A673 (cell line): ENCODE results near the gene BIRC5. TPM values are rescaled to one million over a fixed set of nuclear protein-coding genes. Genes with fewer than 3 reads are reported as not detected.

ENCODE experiments used
- BruUV-seq: library from RNA; stranded (reverse); fragments of 400-500 nt; replicated peaks from 2 replicates; lab custom pipeline; 2021; lab: Mats Ljungman, UMichigan
- CTCF ChIA-PET: fragments of 300-600 bp; sonication (Branson Sonifier 250); formaldehyde crosslinking; loops from one replicate; lab custom pipeline; 2022; ENCODE audit warnings: antibody characterized with exemption; lab: Charles Lee
- POLR2A ChIA-PET: fragments of 300-600 bp; sonication (Branson Sonifier 250); formaldehyde crosslinking; loops from one replicate; lab custom pipeline; 2022; ENCODE audit warnings: antibody characterized with exemption; ENCODE audit not compliant: low non-redundant PET; lab: Charles Lee
- DNase-seq: peaks from one replicate; pipeline ENCODE4 v3.0.0-alpha.2; 2015; ENCODE audit warnings: low spot score
- H3K27ac ChIP-seq: fragments of 200-600 bp; sonication (generic); 2 replicates; pipeline ENCODE4 v1.5.1; 2016; ENCODE audit warnings: mixed run types, low read depth, mild to moderate bottlenecking, mixed read lengths, antibody characterized with exemption, low read length; ENCODE audit not compliant: poor library complexity, severe bottlenecking
- H3K27me3 ChIP-seq: fragments of 200-600 bp; sonication (generic); replicated peaks from 2 replicates; pipeline ENCODE4 v1.6.1; 2017; ENCODE audit warnings: mixed run types, low read depth, mild to moderate bottlenecking, mixed read lengths, antibody characterized with exemption, low read length; ENCODE audit not compliant: insufficient read depth, poor library complexity
- H3K36me3 ChIP-seq: fragments of 200-600 bp; sonication (generic); 2 replicates; pipeline ENCODE4 v1.6.1; 2016; ENCODE audit warnings: mixed run types, mild to moderate bottlenecking, mixed read lengths, antibody characterized with exemption, low read length; ENCODE audit not compliant: insufficient read depth, poor library complexity, severe bottlenecking
- H3K4me1 ChIP-seq: fragments of 200-600 bp; sonication (generic); 2 replicates; pipeline ENCODE4 v1.6.1; 2017; ENCODE audit warnings: mixed run types, mild to moderate bottlenecking, mixed read lengths, antibody characterized with exemption, low read length; ENCODE audit not compliant: insufficient read depth, poor library complexity, severe bottlenecking
- H3K4me3 ChIP-seq: fragments of 200-600 bp; sonication (generic); 2 replicates; pipeline ENCODE4 v1.5.1; 2016; ENCODE audit warnings: low read depth, mixed run types, mild to moderate bottlenecking, mixed read lengths, low read length; ENCODE audit not compliant: poor library complexity, severe bottlenecking
- H3K9me3 ChIP-seq: fragments of 200-600 bp; sonication (generic); 2 replicates; pipeline ENCODE4 v1.6.1; 2016; ENCODE audit warnings: mixed run types, low read depth, mild to moderate bottlenecking, mixed read lengths, antibody characterized with exemption, low read length; ENCODE audit not compliant: poor library complexity, severe bottlenecking
- EZH2 ChIP-seq: fragments of 200-600 bp; sonication (generic); IDR thresholded peaks from 2 replicates; pipeline ENCODE4 v1.6.1; 2017; ENCODE audit warnings: borderline replicate concordance, low read depth, mild to moderate bottlenecking, mixed read lengths, antibody characterized with exemption, low read length; ENCODE audit not compliant: poor library complexity, severe bottlenecking
- intact Hi-C: fragments of 100-400 bp; cut with micrococcal nuclease; formaldehyde crosslinking; loops from one replicate; pipeline ENCODE4 v1.10.0; 2022; ENCODE audit not compliant: unreplicated experiment
- total RNA-seq: library from RNA; stranded (reverse); gene quantifications from 2 replicates; pipeline ENCODE4 v1.2.3, GENCODE V29; 2021
- TF ChIP-seq, protein P1 (sequence below): fragments of 300-800, 200-600 bp; sonication (generic); conservative IDR thresholded peaks from 2 replicates; pipeline ENCODE4 v1.5.1; 2017; ENCODE audit warnings: low read depth, mild to moderate bottlenecking, antibody characterized with exemption, low read length, moderate library complexity, mixed read lengths

The BIRC5 gene
- total RNA-seq, 1 experiment from 2014 or later, result 158 TPM

DNA sequence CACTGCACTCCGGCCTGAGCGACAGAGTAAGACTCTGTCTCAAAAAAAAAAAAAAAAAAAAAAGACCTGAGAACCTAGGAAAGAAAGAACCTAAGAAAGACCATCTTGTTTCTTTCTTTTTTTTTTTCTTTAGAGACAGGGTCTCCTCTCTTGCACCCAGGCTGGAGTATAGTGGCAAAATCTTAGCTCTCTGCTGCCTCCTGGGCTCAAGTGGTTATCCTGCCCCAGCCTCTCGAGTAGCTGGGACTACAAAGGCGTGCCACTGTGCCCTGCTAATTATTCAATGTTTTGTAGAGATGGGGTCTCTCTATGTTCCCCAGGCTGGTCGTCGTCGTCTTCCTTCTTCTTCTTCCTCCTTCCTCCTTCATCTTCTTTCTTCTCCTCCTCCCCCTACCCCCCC, 7.8 kb upstream of the BIRC5 start:
- no peaks in the 10 kb centered on the region for H3K27me3 ChIP-seq
- no peak for DNase-seq
- BruUV-seq, result no TSS peak
- no peak overlapping the region for H3K27ac ChIP-seq
- no peak overlapping the region for H3K4me3 ChIP-seq
- no peaks in the 10 kb centered on the region for H3K9me3 ChIP-seq
- H3K4me1 ChIP-seq, result no peaks in the 10 kb centered on the region
- H3K36me3 ChIP-seq, result peaks cover 10% of the 10 kb centered on the region
- intact Hi-C loops, result no loop called here
- ChIA-PET POLR2A (interaction anchor here (0.7 kb wide), 1 partner anchor 15 kb away, joined by 5 read pairs; no protein-coding TSS in a partner anchor), CTCF (no interaction called here)
- TF ChIP-seq, protein P1, sequence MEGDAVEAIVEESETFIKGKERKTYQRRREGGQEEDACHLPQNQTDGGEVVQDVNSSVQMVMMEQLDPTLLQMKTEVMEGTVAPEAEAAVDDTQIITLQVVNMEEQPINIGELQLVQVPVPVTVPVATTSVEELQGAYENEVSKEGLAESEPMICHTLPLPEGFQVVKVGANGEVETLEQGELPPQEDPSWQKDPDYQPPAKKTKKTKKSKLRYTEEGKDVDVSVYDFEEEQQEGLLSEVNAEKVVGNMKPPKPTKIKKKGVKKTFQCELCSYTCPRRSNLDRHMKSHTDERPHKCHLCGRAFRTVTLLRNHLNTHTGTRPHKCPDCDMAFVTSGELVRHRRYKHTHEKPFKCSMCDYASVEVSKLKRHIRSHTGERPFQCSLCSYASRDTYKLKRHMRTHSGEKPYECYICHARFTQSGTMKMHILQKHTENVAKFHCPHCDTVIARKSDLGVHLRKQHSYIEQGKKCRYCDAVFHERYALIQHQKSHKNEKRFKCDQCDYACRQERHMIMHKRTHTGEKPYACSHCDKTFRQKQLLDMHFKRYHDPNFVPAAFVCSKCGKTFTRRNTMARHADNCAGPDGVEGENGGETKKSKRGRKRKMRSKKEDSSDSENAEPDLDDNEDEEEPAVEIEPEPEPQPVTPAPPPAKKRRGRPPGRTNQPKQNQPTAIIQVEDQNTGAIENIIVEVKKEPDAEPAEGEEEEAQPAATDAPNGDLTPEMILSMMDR, result 0 out of 2 replicates have a peak, but pooled peaks have one; percentile 13
- TF ChIP-seq EZH2, result no peak

DNA sequence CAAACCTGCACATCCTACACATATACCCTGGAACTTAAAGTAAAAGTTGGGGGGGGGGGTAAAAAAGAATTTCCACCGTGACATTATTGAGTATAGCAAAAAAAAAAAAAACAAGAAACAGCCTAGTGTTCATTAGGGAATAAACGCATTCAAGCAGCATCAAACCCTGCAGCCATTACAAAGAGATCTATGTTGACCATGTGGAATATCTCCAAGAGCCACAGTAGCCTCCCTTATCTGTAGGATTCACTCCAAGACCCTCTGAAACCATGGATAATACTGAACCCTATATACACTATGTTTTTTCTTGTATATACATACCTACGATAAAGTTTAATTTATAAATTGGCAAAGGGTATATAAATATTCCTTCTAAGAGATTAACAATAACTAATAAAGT, 5.6 kb upstream of the BIRC5 start:
- CTCF ChIA-PET, result no interaction called here

GRCh38 chr17:78210111-78210510, 3.9 kb upstream of the BIRC5 start:
- CTCF ChIA-PET, result no interaction called here
- Histone ChIP-seq H3K9me3 (no peaks in the 10 kb centered on the region), H3K4me1 (no peaks in the 10 kb centered on the region), H3K4me3 (no peak overlapping the region), H3K27ac (no peak overlapping the region), H3K36me3 (peaks cover 4% of the 10 kb centered on the region), H3K27me3 (no peaks in the 10 kb centered on the region)
- no peak for DNase-seq
- intact Hi-C loops, result no loop called here
- no TSS peak for BruUV-seq
- POLR2A ChIA-PET, result no interaction called here
- TF ChIP-seq EZH2, result no peak
- TF ChIP-seq, protein P1, result no peak

More for the DNA sequence above, 5.6 kb upstream of the BIRC5 start:
- DNase-seq, result no peak
- no peak overlapping the region for H3K4me3 ChIP-seq
- no peak overlapping the region for H3K27ac ChIP-seq
- POLR2A ChIA-PET, result no interaction called here
- no peaks in the 10 kb centered on the region for H3K9me3 ChIP-seq
- H3K27me3 ChIP-seq, result no peaks in the 10 kb centered on the region
- BruUV-seq, result no TSS peak
- H3K36me3 ChIP-seq, result peaks cover 10% of the 10 kb centered on the region
- TF ChIP-seq EZH2, result no peak
- TF ChIP-seq, protein P1, result no peak
- intact Hi-C loops, result no loop called here
- no peaks in the 10 kb centered on the region for H3K4me1 ChIP-seq
